ENCODE measurements around the gene PSMF1. TPM values are rescaled to one million over a fixed set of nuclear protein-coding genes. Genes with fewer than 3 reads are reported as not detected.

The PSMF1 gene
- total and polyA plus RNA-seq, 2 donors (not counting 3 experiments of a cell fraction or from before 2014, with no cell fraction given) = 142 to 354 TPM

Other genes with a start within 250 kb of the PSMF1 start
- gene ANGPT4, start 202.3 kb upstream of the PSMF1 start, total RNA-seq = not detected in 2 replicates
- not detected in 2 replicates for gene ANGPT4, start 202.3 kb upstream of the PSMF1 start, polyA plus RNA-seq
- gene RSPO4, start 116.3 kb upstream of the PSMF1 start, total RNA-seq = not detected in 2 replicates
- gene RSPO4, start 116.3 kb upstream of the PSMF1 start, polyA plus RNA-seq = not detected in 2 replicates
- 0.67 and 1.1 TPM in 2 replicates for gene TMEM74B, start 66.4 kb downstream of the PSMF1 start, total RNA-seq
- gene TMEM74B, start 66.4 kb downstream of the PSMF1 start, polyA plus RNA-seq = 0.26 and 0.54 TPM in 2 replicates
- gene C20orf202, start 84.9 kb downstream of the PSMF1 start, total RNA-seq = not detected in 2 replicates
- gene C20orf202, start 84.9 kb downstream of the PSMF1 start, polyA plus RNA-seq = not detected in 2 replicates
- gene RAD21L1, start 107.4 kb downstream of the PSMF1 start, total RNA-seq = not detected in 2 replicates
- 0.06 TPM in 1 of 2 replicates, not detected in the other for gene RAD21L1, start 107.4 kb downstream of the PSMF1 start, polyA plus RNA-seq
- gene SNPH, start 147.7 kb downstream of the PSMF1 start, total RNA-seq = 5.1 and 5.5 TPM in 2 replicates
- gene SNPH, start 147.7 kb downstream of the PSMF1 start, polyA plus RNA-seq = 2.3 TPM in 2 replicates
- gene SDCBP2, start 210.5 kb downstream of the PSMF1 start, total RNA-seq = 5.5 and 9.0 TPM in 2 replicates
- 5.8 and 6.9 TPM in 2 replicates for gene SDCBP2, start 210.5 kb downstream of the PSMF1 start, polyA plus RNA-seq

All from endothelial cell of umbilical vein (primary cell).